Parathyroid adenoma (tissue), 2 donors: ENCODE measurements around the gene LEFTY1.
"Not testable (repeated sequence)": the region's sequence is repeated elsewhere in the genome, so short reads cannot be mapped to it uniquely, and the experiment has no call there.

Experiments
- H2AFZ ChIP-seq: fragments of 300-600 bp; sonication (generic); one replicate; pipeline ENCODE4 v1.7.0; 2017; ENCODE audit warnings: antibody characterized with exemption, mild to moderate bottlenecking
- H3K27ac ChIP-seq: fragments of 300-600 bp; sonication (generic); one replicate; pipeline ENCODE4 v1.7.0; 2017
- H3K27me3 ChIP-seq: fragments of 300-600 bp; sonication (generic); one replicate; pipeline ENCODE4 v1.7.0; 2017; ENCODE audit warnings: low read length; ENCODE audit not compliant: control insufficient read depth, insufficient read depth
- H3K36me3 ChIP-seq: fragments of 300-600 bp; sonication (generic); one replicate; pipeline ENCODE4 v1.7.0; 2017; ENCODE audit warnings: low read length; ENCODE audit not compliant: control insufficient read depth, insufficient read depth
- H3K4me1 ChIP-seq: fragments of 300-600 bp; sonication (generic); one replicate; pipeline ENCODE4 v1.7.0; 2017; ENCODE audit warnings: control low read depth
- H3K4me2 ChIP-seq: fragments of 300-600 bp; sonication (generic); one replicate; pipeline ENCODE4 v1.7.0; 2017; ENCODE audit warnings: low read length
- H3K4me3 ChIP-seq: fragments of 300-600 bp; sonication (generic); one replicate; pipeline ENCODE4 v1.7.0; 2017; ENCODE audit warnings: low read depth, low read length
- H3K79me2 ChIP-seq: fragments of 300-600 bp; sonication (generic); one replicate; pipeline ENCODE4 v1.7.0; 2017; ENCODE audit warnings: control low read depth
- H3K9ac ChIP-seq: fragments of 300-600 bp; sonication (generic); one replicate; pipeline ENCODE4 v1.7.0; 2017; ENCODE audit warnings: mild to moderate bottlenecking
- H3K9me3 ChIP-seq: fragments of 300-600 bp; sonication (generic); one replicate; pipeline ENCODE4 v1.7.0; 2017; ENCODE audit warnings: low read length; ENCODE audit not compliant: control insufficient read depth
- CTCF ChIP-seq: fragments of 300-600 bp; sonication (generic); IDR thresholded peaks from one replicate; pipeline ENCODE4 v1.7.0; 2017; ENCODE audit warnings: antibody characterized with exemption, mild to moderate bottlenecking
- donor health status: primary hyperparathyroidism.

Gene LEFTY1

GRCh38 chr1:225888898-225889601, at the start of gene LEFTY1:
Gene LEFTY1 (minus strand): TSS chr1:225889146. CDS start chr1:225889066, 80 bp downstream.
- H3K79me2 ChIP-seq = no peaks in the 10 kb centered on the region
- no peak within 1 kb of the TSS for H3K4me3 ChIP-seq
- no peak for TF ChIP-seq CTCF
- no peaks in the 10 kb centered on the region for H3K4me1 ChIP-seq
- no peak within 1 kb of the TSS for H2AFZ ChIP-seq
- H3K4me2 ChIP-seq = no peak within 1 kb of the TSS
- no peak within 1 kb of the TSS for H3K27ac ChIP-seq
- no peaks in the 10 kb centered on the region for H3K27me3 ChIP-seq
- H3K9ac ChIP-seq = no peak within 1 kb of the TSS
- H3K36me3 ChIP-seq = no peaks in the 10 kb centered on the region
- no peaks in the 10 kb centered on the region for H3K9me3 ChIP-seq

- Histone ChIP-seq H3K4me2 (no peak overlapping the region), H3K27me3 (no peaks in the 10 kb centered on the region), H3K79me2 (no peaks in the 10 kb centered on the region), H3K27ac (no peak overlapping the region), H3K36me3 (no peaks in the 10 kb centered on the region), H2AFZ (no peak overlapping the region), H3K4me3 (no peak overlapping the region), H3K9me3 (no peaks in the 10 kb centered on the region), H3K4me1 (no peaks in the 10 kb centered on the region), H3K9ac (no peak overlapping the region)
- no peak for TF ChIP-seq CTCF
Measured at GRCh38 chr1:225937048-225937968, 48.4 kb upstream of the LEFTY1 start.

- Histone ChIP-seq H3K27me3 (no peaks in the 10 kb centered on the region), H3K27ac (no peak overlapping the region), H3K4me2 (no peak overlapping the region), H2AFZ (no peak overlapping the region), H3K36me3 (no peaks in the 10 kb centered on the region), H3K4me1 (no peaks in the 10 kb centered on the region), H3K9ac (no peak overlapping the region), H3K4me3 (no peak overlapping the region), H3K9me3 (no peaks in the 10 kb centered on the region), H3K79me2 (no peaks in the 10 kb centered on the region)
- no peak for TF ChIP-seq CTCF
Measured at GRCh38 chr1:225936523-225936922, 47.6 kb upstream of the LEFTY1 start.

GRCh38 chr1:225936086-225936485, 47.1 kb upstream of the LEFTY1 start:
- H3K9me3 ChIP-seq, H3K4me3 ChIP-seq, H3K36me3 ChIP-seq, H3K27me3 ChIP-seq, H3K4me1 ChIP-seq, H3K79me2 ChIP-seq, H3K27ac ChIP-seq, H3K4me2 ChIP-seq, H2AFZ ChIP-seq, H3K9ac ChIP-seq: not testable (repeated sequence)

- Histone ChIP-seq H2AFZ (no peak overlapping the region), H3K4me1 (no peaks in the 10 kb centered on the region), H3K27me3 (no peaks in the 10 kb centered on the region), H3K79me2 (no peaks in the 10 kb centered on the region), H3K9me3 (no peaks in the 10 kb centered on the region), H3K36me3 (no peaks in the 10 kb centered on the region), H3K4me2 (no peak overlapping the region), H3K4me3 (no peak overlapping the region), H3K27ac (no peak overlapping the region), H3K9ac (no peak overlapping the region)
- TF ChIP-seq CTCF = no peak
Measured at GRCh38 chr1:225934711-225935110, 45.8 kb upstream of the LEFTY1 start.
